Esophagus squamous epithelium (tissue), 5 donors: Measurements from ENCODE around the gene SLC30A3. TPM values are rescaled to one million over a fixed set of nuclear protein-coding genes. Genes with fewer than 3 reads are reported as not detected.
A peak's percentile ranks its signal among the peaks of the same experiment; 100 is the strongest.

Experiments
- DNase-seq: peaks from one replicate; lab custom pipeline; 2025; lab: John Stamatoyannopoulos, UW
- H3K27ac ChIP-seq, 4 donors: fragments of 200-600 bp; sonication (generic); one replicate each; pipeline ENCODE4 v1.5.1; 2016 to 2019; ENCODE audit warnings: mild to moderate bottlenecking in 1 of 4
- H3K27me3 ChIP-seq, 4 donors: fragments of 200-600 bp; sonication (generic); 1 replicate in 3 of 4; 2 replicates in 1 of 4; pipeline versions ENCODE4 v1.5.1 to v1.6.0; 2017 to 2021; ENCODE audit warnings: antibody characterized with exemption in 1 of 4
- H3K36me3 ChIP-seq, 3 donors: fragments of 200-600 bp; sonication (generic); one replicate each; pipeline ENCODE4 v1.5.1; 2016 to 2019
- H3K4me1 ChIP-seq, 3 donors: fragments of 200-600 bp; sonication (generic); one replicate each; pipeline ENCODE4 v1.5.1; 2017 to 2019
- H3K4me3 ChIP-seq, 4 donors: fragments of 200-600 bp; sonication (generic); 1 replicate in 3 of 4; 2 replicates in 1 of 4; pipeline ENCODE4 v1.5.1; 2016 to 2019; ENCODE audit warnings: mild to moderate bottlenecking in 2 of 4, moderate library complexity in 1 of 4
- H3K9me3 ChIP-seq, 3 donors: fragments of 200-600 bp; sonication (generic); one replicate each; pipeline ENCODE4 v1.5.1; 2016 to 2019
- POLR2A ChIP-seq, 4 donors: fragments of 450-650 bp; IDR thresholded peaks; one replicate each; pipeline ENCODE4 v1.6.1; 2017; ENCODE audit warnings: antibody characterized with exemption in 4 of 4, mild to moderate bottlenecking in 4 of 4, moderate library complexity in 3 of 4
- WGBS, 2 donors: methylation state at CpG; one replicate each; pipeline ENCODE4 v1.1.5; 2018; 5-methylcytosine and 5-hydroxymethylcytosine counted together
- intact Hi-C: fragments of 100-400 bp; cut with DNase I; formaldehyde crosslinking; loops from one replicate; pipeline ENCODE4 v1.15.0; 2022
- total RNA-seq, 4 donors: library from RNA; depleted of rRNA; stranded (reverse); fragments of >200 nt; gene quantifications; one replicate each; pipeline ENCODE4 v1.1.0, GENCODE V29; 2016
- TF ChIP-seq, protein P1 (sequence below), 6 experiments: fragments of 450-650 bp in 4 of 6; fragments of 200-600 bp in 2 of 6; sonication (generic) in 2 of 6; IDR thresholded peaks; one replicate each; pipeline ENCODE4 v1.5.1; 2016 to 2019; ENCODE audit warnings: antibody characterized with exemption in 6 of 6, mild to moderate bottlenecking in 4 of 6, moderate library complexity in 4 of 6
- donor health status: DM: yes; HTN: yes; CAD: no.

Gene SLC30A3, protein sequence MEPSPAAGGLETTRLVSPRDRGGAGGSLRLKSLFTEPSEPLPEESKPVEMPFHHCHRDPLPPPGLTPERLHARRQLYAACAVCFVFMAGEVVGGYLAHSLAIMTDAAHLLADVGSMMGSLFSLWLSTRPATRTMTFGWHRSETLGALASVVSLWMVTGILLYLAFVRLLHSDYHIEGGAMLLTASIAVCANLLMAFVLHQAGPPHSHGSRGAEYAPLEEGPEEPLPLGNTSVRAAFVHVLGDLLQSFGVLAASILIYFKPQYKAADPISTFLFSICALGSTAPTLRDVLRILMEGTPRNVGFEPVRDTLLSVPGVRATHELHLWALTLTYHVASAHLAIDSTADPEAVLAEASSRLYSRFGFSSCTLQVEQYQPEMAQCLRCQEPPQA
- total RNA-seq, result under 1 TPM in 2 of 4 donors, not detected in 2; 0.18 to 0.19 TPM

DNA sequence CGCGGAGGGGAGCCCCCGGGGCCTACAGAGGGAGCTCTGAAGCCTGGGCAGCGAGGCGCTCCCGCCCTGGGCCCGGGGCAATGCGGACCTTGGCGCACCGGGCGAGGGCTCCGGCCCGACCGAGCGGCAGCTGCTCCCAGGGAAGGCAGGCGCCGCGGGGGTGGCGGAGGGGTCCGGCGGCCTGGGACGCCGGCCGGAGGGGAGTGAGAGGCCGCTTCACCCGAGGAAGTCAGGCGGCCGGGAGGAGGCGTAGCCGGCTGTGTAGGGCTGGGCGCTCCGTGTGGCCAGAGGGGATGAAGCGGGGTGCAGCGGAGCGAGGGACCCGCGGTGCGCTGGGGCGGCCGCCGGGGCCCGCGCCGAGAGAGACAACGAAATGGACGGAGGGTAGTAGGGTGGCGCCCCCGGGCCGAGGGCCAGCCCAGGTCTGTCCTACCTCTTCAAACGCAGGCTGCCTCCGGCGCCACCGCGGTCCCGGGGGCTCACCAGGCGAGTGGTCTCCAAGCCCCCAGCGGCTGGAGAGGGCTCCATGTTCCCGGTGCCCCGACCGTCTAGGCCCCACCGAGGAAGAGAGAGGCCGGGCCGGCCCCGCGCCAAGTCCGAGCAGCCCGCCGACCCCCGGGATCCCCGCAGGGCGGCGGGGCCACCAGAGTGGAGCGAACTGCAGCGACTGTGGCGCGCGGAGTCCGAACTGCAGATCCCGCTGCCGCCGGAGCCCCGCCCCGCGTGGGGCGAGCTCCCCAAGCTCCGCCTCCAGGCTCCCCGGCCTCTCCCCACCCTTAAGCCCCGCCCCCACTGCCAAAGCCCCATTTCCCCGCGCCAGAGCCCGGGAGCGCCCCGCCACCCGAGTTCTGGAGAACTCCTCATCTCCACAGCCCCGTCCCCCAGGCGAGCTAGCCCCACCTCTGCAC lies at the start of gene SLC30A3:
Gene SLC30A3, minus strand, starts transcription at position 669 of the 908 bp plus-strand sequence. Its CDS starts 141 bp downstream, at position 528.
- no peak for DNase-seq
- Histone ChIP-seq H3K4me1 (peaks cover 30 to 41% (median 32%) of the 10 kb centered on the region in 3 donors), H3K27ac (no peak within 1 kb of the TSS), H3K9me3 (no peaks in the 10 kb centered on the region), H3K4me3 (peak within 1 kb of the TSS; percentile 43 to 61 (median 52)), H3K36me3 (no peaks in the 10 kb centered on the region), H3K27me3 (peaks cover 16 to 100% (median 28%) of the 10 kb centered on the region in 4 donors)
- TF ChIP-seq POLR2A (IDR thresholded peaks at IDR 0.05), result no peak
- TF ChIP-seq, protein P1, sequence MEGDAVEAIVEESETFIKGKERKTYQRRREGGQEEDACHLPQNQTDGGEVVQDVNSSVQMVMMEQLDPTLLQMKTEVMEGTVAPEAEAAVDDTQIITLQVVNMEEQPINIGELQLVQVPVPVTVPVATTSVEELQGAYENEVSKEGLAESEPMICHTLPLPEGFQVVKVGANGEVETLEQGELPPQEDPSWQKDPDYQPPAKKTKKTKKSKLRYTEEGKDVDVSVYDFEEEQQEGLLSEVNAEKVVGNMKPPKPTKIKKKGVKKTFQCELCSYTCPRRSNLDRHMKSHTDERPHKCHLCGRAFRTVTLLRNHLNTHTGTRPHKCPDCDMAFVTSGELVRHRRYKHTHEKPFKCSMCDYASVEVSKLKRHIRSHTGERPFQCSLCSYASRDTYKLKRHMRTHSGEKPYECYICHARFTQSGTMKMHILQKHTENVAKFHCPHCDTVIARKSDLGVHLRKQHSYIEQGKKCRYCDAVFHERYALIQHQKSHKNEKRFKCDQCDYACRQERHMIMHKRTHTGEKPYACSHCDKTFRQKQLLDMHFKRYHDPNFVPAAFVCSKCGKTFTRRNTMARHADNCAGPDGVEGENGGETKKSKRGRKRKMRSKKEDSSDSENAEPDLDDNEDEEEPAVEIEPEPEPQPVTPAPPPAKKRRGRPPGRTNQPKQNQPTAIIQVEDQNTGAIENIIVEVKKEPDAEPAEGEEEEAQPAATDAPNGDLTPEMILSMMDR (IDR thresholded peaks at IDR 0.05), result no peak
- intact Hi-C loops, result no loop called here
- WGBS, 2 donors, result 0% methylated on average over 3 to 6 of the region's 96 CpGs

DNA sequence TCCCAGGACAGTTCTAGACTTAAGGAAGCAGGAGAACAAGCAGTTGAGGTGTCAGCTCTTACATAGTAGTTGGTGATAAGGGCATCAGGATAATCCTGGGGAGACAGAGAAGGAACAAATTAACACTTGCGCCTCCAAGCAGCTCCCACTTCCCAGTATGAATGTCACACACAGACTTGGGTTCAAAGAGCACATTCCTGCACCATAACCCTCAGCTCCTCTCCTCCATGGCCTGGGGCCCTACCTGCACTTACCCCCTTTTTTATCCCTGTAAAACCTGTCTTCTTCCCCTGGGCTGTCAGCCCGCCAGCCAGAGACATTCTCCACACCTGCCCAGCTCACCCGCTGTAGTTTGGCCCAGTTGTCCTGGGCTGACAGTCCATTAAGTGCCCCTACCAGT lies 49.3 kb upstream of the SLC30A3 start:
- no peak for DNase-seq
- Histone ChIP-seq H3K27me3 (peaks cover 3 to 19% (median 12%) of the 10 kb centered on the region in 4 donors), H3K9me3 (no peaks in the 10 kb centered on the region), H3K27ac (no peak overlapping the region), H3K36me3 (peaks cover 0 to 46% (median 0%) of the 10 kb centered on the region in 3 donors), H3K4me3 (no peak overlapping the region), H3K4me1 (peaks cover 8 to 16% (median 12%) of the 10 kb centered on the region in 3 donors)
- intact Hi-C loops, result no loop called here
- TF ChIP-seq POLR2A (IDR thresholded peaks at IDR 0.05), result no peak
- TF ChIP-seq, protein P1 (IDR thresholded peaks at IDR 0.05), result no peak
- 92 to 96% methylated on average over 3 of the region's 3 CpGs for WGBS, 2 donors

DNA sequence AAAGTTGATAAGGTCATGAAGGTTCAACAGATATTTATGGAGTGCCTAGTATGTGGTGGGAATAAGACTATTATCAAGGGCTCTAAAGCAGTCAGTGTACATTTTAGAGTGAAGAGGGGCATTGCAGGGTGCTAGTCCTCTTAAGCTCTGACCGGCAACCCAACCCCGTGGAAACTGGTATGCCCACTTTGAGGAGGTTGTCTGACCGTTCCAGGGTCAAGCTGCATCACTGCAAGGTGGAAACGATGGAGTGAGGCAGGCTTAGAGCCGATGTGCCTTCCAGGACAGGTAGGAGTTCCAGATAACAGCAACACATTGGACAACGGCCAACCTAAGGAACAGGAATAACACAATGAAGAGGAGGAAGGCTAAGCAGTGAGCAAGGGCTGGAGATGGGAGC lies 46.8 kb upstream of the SLC30A3 start:
- Histone ChIP-seq H3K4me1 (peaks cover 16 to 27% (median 20%) of the 10 kb centered on the region in 3 donors), H3K27me3 (peaks cover 12 to 44% (median 20%) of the 10 kb centered on the region in 4 donors), H3K9me3 (no peaks in the 10 kb centered on the region), H3K4me3 (no peak overlapping the region), H3K36me3 (peaks cover 0 to 29% (median 0%) of the 10 kb centered on the region in 3 donors), H3K27ac (no peak overlapping the region)
- intact Hi-C loops, result loop anchor here (10.0 kb wide), 1 partner anchor 215 kb away; no protein-coding TSS in a partner anchor
- TF ChIP-seq POLR2A (IDR thresholded peaks at IDR 0.05), result no peak
- TF ChIP-seq, protein P1 (IDR thresholded peaks at IDR 0.05), result no peak
- DNase-seq, result no peak
- WGBS, 2 donors, result 82 to 85% methylated on average over 6 of the region's 6 CpGs

DNA sequence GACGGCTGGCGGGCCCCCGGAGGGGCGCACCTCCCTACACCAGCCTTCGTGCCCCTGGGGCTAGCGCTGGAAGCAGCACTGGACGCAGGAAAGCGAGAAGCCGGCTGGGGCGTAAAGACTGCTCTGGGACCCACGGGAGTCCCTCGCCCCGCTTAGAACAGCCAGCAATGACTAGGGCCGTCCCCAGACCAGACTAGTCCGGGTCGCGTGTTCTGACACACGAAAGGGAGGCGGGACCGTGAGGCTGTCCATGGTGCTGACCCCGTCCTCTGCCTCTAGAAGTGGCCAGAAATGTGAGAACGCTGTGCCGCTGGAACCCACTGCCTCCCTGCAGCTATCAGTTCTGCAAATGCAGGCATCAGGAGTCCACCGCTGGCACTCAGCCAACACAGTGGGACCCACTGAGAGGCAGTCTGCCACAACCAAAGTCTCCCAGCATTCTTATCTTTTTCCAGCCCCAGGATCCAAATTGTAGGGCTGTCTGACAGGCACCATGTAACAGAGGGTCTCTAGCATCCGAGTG lies 45.6 kb upstream of the SLC30A3 start, which contains the start of gene UCN:
Gene UCN, minus strand, starts transcription at position 87 of the 523 bp plus-strand sequence. CDS start 550 bp downstream, outside the sequence.
- Histone ChIP-seq H3K36me3 (peaks cover 0 to 27% (median 0%) of the 10 kb centered on the region in 3 donors), H3K27ac (no peak within 1 kb of the TSS), H3K27me3 (peaks cover 12 to 47% (median 20%) of the 10 kb centered on the region in 4 donors), H3K9me3 (no peaks in the 10 kb centered on the region), H3K4me3 (peak within 1 kb of the TSS in 1 of 4 donors; percentile 34), H3K4me1 (peaks cover 16 to 30% (median 20%) of the 10 kb centered on the region in 3 donors)
- intact Hi-C loops, result loop anchor here (10.0 kb wide), 1 partner anchor 214 kb away; no protein-coding TSS in a partner anchor
- WGBS, 2 donors, result 10 to 44% methylated on average over 2 to 13 of the region's 25 CpGs
- TF ChIP-seq, protein P1 (IDR thresholded peaks at IDR 0.05), result no peak
- no peak for TF ChIP-seq POLR2A (IDR thresholded peaks at IDR 0.05)
- no peak for DNase-seq
